ENCODE results near the gene MT1G.

- TF ChIP-seq CTCF (IDR thresholded peaks at IDR 0.05) (no peak), POLR2A (IDR thresholded peaks at IDR 0.05) (no peak)
These were observed 41.8 kb downstream of the MT1G start for GRCh38 chr16:56625943-56626654.
